ENCODE data around the gene SMAD7.

DNA sequence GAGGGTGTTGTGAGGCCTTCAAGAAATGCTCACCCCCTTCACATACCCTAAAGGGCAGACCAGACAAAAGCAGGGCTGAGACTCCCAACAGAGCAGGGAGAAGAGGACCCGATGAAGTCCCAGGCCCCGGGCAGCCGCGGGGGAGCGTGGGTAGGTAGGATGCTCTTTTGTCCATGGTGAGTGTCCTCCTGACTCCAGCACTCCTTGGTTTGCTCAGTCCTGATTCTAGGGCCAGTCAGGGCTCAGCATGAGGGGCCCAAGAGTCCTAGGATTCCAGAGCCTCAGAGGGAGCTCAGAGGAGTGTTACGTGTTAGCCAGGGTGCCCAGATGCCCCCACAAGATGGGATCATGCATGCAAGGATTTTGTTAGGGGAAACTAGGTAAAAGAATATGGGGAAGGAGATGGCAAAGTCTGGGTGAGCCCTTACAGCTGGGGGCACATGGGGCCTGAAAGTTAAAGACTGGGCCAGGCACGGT, 64.8 kb downstream of the SMAD7 start:
- TF ChIP-seq CTCF (IDR thresholded peaks at IDR 0.05) (no peak), POLR2A (IDR thresholded peaks at IDR 0.05) (no peak)
